HK-2 (cell line): ENCODE results near the gene CYP4F2.
"Not testable (repeated sequence)": the region's sequence is repeated elsewhere in the genome, so short reads cannot be mapped to it uniquely, and the experiment has no call there.

Source experiments
- DNase-seq: peaks from one replicate; pipeline ENCODE4 v3.0.0-alpha.2; 2018; ENCODE audit not compliant: unreplicated experiment

CYP4F2 gene

DNA sequence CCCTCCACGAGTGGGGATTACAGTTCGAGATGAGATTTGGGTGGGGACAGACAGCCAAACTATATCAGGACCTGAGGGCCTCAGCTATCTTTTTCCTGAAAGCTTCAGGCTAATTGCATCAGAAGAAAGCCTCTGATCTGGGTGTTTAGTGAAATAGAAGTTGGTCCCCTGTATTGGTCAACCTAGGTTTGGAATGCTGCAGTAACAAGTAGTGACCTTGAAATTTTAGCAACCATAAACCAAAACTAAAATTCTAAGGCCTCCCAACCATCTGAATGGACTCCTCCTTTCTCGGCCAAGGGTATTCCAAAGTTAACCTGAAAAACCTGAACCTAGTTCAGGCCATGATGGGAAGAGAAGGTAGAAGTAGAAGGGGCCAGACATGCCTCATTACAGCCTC, 47.5 kb downstream of the CYP4F2 start:
- DNase-seq = no peak

DNA sequence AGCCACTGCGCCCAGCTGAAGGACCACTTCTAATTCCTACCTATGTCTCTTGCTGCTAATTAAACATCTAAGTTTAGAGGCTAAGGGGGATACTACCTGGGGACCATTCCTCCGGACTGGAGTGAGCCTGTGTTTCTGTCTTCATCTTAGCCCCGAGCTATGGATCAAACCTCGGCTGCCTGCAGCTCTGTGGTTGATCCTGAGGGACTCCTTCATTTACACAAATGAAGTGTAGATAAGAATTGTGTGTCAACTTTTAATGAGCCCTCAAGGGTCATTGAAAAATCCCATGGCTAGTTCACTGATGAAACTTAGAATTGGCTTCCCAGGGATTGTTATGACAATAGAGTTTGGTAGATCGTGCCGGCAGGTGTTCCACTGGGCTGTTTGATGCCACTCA, 51.0 kb downstream of the CYP4F2 start:
- DNase-seq = no peak

DNA sequence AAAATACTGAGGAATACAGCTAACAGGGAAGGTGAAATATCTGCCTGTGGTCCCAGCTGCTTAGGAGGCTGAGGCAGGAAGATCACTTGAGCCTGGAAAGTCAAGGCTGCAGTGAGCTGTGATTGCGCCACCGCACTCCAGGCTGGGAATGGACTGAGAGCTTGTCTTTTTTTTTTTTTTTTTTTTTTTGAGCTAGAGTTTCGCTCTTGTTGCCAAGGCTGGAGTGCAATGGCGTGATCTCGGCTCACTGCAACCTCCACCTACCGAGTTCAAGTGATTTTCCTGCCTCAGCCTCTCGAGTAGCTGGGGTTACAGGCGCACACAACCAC, 54.0 kb downstream of the CYP4F2 start:
- DNase-seq = not testable (repeated sequence)

DNA sequence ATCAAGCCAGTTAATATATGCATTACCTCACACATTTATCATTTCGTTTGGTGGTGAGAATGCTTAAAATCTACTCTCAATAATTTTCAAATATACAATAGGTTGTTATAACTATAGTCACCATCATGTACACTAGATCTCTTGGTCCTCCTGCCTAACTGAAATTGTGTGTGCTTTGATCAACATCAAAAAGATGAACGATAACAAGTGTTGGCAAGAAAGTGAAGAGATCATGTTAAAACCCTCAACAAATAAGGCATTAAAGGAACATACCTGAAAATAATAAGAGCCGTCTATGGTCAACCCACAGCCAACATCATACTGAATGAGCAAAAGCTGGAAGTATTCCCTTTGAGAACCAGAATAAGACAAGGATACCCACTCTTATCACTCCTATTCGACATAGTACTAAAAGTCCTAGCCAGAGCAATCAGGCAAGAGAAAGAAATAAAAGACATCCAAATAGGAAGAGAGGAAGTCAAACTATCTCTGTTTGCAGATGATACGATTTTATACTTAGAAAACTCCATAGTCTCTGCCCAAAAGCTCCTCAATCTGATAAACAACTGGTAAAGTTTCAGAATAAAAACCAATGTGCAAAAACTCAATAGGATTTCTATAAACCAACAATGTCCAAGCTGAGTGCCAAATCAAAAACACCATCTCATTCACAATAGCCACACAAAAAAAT, 54.5 kb downstream of the CYP4F2 start:
- DNase-seq = no peak

DNA sequence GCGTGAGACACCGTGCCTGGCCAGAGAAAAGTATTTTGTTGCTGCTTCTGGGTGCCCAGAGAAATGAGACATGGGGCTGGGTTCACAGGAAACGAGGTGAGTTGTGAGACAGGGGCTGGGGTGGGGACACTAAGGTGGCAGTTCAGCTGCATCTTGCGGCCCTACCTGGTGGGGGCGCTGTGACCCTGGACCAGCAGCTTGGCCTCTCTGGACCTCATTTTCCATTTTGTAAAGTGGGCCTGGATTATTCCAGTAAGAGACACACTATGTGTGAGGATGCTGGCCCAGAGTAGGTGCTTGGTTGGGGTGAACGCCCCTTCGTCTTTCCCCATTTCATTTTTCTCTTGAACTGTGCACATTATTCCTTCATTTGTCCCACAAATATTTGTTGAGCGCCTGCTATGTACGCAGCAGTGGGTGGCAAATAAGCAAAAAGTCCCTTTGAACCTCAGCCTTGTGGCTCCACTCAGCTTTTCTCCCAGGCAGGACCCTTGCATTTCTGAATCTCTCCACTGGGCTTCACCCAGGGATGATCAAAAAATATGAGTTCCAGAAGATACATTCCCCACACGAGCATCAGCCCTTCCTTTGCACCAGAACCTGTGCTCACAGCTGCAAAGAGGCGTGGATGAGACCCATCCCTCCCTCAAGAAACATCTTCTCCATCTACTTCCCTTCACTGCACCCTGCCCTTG, 55.9 kb downstream of the CYP4F2 start:
- DNase-seq = no peak

DNA sequence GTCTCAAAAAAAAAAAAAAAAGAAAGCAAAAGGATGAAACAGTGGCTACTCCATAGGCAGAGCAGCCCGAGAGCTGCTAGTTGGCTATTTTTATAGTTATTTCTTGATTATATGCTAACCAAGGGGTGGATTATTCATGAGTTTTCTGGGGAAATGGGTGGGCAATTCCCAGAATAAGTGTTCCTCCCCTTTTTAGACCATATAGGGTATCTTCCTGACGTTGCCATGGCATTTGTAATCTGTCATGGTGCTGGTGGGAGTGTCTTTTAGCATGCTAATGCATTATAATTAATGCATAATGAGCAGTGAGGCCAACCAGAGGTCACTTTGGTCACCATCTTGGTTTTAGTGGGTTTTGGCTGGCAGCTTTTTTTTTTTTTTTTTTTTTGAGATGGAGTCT, 57.0 kb downstream of the CYP4F2 start:
- DNase-seq = no peak

DNA sequence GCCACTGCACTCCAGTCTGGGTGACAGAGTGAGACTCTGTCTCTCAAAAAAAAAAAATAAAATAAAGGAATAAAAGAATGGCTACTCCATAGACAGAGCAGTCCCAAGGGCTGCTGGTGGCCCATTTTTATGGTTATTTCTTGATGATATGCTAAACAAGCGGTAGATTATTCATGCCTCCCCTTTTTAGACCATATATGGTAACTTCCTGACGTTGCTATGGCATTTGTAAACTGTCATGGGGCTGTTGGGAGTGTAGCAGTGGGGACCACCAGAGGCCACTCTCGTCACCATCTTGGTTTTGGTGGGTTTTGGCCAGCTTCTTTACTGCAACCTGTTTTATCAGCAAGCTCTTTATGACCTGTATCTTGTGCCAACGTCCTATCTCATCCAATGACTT, 58.0 kb downstream of the CYP4F2 start:
- not testable (repeated sequence) for DNase-seq

DNA sequence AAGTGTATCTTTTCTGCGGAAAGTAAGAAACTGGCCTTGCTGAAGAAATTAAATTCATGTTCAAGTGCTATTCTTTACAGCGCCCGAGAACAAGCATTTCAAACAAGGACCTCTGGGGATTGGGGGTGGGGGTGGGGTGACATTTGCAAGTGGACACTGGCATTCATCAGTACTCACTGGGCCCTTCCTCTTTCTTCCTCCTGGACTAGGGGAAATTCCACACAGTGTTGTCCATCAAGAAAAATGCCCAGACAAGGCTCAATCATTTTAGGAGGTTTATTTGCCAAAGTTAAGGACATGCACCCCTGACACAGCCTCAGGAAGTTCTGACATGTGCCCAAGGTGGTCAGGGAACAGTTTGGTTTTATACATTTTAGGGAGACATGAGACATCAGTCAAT, 59.5 kb downstream of the CYP4F2 start:
- no peak for DNase-seq

DNA sequence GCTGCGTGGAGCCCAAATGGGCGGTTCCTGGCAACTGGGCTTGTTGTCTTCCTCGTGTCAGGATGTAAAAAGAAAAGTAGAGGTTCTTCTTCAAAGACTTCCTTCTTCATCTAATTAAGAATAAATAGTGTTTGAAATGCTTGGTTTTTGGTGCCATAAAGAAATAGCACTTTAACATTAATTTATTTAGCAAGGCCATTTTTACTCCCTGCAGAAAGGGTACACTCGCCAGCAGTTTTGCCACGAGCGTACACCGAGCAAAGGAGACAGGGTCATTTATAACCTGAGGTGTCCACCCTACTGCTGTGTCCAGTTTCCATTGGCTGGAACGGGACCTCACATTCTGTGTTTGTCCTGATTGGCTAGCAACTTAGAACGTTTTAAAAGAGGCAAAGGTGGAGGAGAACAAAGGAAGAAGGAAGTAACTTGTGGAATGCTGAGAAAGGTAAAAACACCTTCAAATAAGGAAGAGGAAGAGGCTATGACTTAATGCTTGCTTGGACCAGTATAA, 60.6 kb downstream of the CYP4F2 start:
- peak; percentile 69 for DNase-seq

DNA sequence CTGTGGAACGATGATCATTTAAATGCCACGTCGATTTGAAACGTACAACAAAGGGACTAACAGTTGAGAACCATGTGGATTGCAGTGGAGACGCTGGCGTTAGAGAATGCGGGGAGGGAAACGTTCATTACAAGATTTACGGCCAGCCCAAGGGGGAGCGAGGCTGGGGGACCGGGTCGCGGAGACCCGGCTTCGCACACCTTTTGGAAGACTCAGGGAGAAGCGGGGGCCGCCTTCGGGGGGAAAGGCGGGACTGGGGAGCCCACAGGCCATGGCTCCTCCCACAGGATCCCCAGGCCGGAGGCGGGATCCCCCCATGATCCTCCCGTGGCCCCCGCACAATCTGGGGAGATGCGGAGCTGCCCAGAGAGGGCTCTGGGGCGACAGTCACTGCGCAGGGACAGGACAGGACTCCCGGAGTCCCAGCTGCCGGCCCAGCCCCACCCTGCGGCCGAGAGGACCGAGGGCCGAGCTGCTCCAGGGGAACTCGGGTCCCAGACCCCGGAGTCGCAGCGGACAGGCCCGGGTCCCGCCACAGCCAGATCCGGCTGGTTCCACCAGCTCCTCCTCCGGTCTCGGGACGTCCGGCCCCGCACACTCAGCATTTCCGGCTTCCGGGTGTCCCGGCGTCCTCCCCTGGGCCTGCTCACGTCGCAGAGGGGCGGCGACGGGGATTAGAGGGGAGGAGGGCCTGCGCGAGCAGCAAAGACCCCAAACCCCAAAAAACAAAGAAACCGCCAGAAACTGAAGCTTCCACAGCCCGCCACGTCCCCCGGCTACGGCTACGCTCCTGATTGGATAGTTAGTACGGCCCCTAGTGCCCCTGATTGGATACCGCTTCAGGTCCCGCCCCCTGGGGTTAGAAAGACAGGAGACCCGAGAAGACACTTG, 61.3 kb downstream of the CYP4F2 start:
- peak; percentile 97 for DNase-seq

DNA sequence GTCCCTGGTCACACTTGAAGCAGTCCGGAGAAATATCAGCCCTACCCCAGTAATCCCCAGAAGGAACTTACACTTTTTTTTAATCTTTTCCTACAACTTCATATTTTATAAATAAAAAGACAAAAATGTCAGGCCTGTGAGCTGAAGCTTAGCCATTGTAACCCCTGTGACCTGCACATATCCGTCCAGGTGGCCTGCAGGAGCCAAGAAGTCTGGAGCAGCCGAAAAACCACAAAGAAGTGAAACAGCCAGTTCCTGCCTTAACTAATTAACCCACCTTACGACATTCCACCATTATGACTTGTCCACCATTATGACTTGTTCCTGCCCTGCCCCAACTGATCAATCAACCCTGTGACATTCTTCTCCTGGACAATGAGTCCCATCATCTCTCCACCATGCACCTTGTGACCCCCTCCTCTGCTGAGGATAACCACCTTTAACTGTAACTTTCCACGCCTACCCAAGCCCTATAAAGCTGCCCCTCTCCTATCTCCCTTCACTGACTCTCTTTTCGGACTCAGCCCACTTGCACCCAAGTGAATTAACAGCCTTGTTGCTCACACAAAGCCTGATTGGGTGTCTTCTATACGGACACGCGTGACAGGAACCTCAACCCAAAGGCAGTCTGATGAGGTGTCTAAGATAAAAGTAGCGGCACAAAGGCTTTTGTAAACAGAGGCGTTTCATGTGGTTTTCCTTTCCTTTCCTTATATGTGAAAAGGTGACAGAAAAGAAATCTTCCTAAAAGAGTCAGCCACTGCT, 62.1 kb downstream of the CYP4F2 start:
- peak; percentile 68 for DNase-seq

DNA sequence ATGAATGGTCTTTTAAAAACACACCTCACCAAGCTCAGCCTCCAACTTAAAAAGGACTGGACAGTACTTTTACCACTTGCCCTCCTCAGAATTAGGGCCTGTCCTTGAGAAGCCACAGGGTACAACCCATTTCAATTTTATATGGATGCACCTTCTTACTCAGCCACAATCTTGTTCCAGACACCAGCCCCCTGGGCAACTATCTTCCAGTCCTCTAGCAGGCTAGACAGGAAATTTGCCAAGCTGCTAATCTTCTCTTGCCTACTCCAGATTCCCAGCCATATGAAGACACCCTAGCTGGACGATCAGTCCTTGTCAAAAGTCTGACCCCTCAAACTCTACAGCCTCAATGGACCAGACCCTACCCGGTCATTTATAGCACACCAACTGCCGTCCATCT, 63.6 kb downstream of the CYP4F2 start:
- DNase-seq = not testable (repeated sequence)

DNA sequence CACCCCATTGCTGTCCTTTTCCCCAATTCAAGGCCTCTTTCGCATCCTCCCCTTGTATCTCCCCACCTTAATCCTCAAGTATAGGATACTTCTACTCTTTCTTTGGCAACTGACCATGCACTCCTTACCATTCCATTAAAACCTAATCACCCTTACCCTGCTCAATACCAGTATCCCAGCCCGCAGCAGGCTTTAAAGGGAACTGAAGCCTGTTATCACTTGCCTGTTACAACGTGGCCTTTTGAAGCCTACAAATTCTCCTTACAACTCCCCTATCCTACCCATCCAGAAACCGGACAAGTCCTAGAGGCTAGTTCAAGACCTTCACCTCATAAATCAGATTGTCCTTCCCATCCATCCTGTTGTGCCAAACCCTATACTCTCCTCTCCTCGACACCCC, 66.2 kb downstream of the CYP4F2 start:
- no peak for DNase-seq

DNA sequence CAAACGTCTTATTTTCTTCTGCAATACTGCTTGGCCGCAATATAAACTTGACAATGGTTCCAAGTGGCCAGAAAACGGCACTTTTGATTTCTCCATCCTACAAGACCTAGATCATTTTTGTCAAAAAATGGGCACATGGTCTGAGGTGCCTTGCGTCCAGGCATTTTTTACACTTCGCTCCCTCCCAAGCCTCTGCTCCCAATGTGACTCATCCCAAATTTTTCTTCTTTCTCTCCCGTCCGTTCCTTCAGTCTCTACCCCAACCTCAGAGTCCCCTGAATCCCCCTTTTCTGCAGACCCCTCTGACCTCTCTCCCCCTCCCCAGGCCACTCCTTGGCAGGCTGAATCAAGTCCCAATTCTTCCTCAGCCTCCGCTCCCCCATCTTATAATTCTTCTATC, 68.1 kb downstream of the CYP4F2 start:
- no peak for DNase-seq

DNA sequence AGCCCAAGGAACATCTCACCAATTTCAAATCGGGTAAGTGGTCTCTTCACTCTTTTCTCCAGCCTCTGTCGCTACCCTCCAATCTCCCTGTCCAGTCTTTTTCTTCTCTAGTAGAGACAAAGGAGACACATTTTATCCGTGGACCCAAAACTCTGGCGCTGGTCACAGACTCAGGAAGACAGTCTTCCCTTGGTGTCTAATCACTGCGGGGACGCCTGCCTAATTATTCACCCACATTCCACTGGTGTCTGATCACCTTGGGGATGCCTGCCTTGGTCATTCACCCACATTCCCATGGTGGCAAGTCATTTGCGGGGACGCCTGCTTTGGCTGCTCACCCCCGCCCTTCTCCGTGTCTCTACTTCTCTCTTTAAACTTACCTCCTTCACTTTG, 68.6 kb downstream of the CYP4F2 start:
- DNase-seq = peak; percentile 74

DNA sequence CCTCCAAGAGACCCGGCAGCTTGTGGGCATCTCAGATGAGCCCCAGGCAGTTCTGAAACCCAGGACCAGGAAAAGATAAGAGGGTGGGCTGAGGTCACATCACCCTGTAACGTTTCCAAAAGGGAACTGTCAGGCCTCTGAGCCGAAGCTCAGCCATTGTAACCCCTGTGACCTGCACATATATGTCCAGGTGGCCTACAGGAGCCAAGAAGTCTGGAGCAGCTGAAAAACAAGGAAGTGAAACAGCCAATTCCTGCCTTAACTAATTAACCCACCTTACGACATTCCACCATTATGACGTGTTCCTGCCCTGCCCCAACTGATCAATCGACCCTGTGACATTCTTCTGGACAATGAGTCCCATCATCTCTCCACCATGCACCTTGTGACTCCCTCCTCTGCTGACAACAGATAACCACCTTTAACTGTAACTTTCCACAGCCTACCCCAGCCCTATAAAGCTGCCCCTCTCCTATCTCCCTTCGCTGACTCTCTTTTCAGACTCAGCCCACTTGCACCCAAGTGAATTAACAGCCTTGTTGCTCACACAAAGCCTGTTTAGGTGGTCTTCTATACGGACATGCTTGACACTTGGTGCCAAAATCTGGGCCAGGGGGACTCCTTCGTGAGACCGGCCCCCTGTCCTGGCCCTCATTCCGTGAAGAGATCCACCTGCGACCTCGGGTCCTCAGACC, 69.1 kb downstream of the CYP4F2 start:
- peak; percentile 51 for DNase-seq

DNA sequence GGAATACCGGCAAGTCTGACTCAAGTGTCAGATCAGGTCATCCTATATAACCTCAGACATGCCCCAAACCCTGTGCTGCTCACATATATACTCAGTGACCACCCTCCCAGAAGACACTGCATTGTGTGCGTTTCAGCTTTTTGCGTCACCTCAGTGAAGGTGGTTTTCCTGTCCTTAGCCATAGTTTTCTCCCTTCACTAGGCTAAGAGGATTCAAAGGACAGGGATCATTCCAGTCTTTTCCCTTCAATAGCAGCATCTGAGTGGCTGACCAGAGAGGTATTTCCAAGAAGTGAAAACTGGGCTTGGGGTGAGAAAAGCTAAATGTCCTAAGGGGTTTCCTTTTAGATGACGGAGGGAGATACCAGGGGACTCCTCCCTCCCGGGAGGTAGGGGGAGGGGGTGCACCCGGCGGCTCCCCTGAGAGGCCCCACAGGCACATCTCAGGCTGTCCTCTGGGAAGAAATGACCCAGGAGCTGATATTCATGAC, 69.7 kb downstream of the CYP4F2 start:
- DNase-seq = no peak
